Measurements from ENCODE around the gene ADGRB2.

GRCh38 chr1:31701091-31701736 lies 62.9 kb downstream of the ADGRB2 start:
- TF ChIP-seq YY1 (IDR thresholded peaks at IDR 0.05; ENCODE audit: insufficient read depth, insufficient read length) (no peak), ZNF274 (IDR thresholded peaks at IDR 0.05; ENCODE audit: low read depth, low read length) (no peak), SUZ12 (IDR thresholded peaks at IDR 0.05; ENCODE audit: extremely low read depth, insufficient read depth, insufficient read length) (no peak)
